Heart right ventricle (tissue), 16 donors: ENCODE data around the gene RASA4B. TPM values are rescaled to one million over a fixed set of nuclear protein-coding genes. Genes with fewer than 3 reads are reported as not detected.
"Not testable (repeated sequence)": the region's sequence is repeated elsewhere in the genome, so short reads cannot be mapped to it uniquely, and the experiment has no call there.

Source experiments
- ATAC-seq, 8 donors: fragments of 200-7000 bp; cut with Tn5 transposase; one replicate each; pipeline ENCODE4 v1.9.1; 2020; ENCODE audit warnings: mild to moderate bottlenecking in 8 of 8, moderate library complexity in 8 of 8, moderate number of reproducible peaks in 1 of 8
- DNase-seq, 2 donors: peaks; one replicate each; pipeline ENCODE4 v3.0.0-alpha.2; 2020
- H3K27ac ChIP-seq, 10 donors: fragments of 200-600 bp; sonication (generic) in 2 of 10; one replicate each; pipeline versions ENCODE4 v1.5.0 to v1.8.0; 2020 to 2022; ENCODE audit warnings: mild to moderate bottlenecking in 3 of 10
- H3K27me3 ChIP-seq, 7 donors: fragments of 200-600 bp; one replicate each; pipeline ENCODE4 v1.8.0; 2021 to 2022; ENCODE audit warnings: mild to moderate bottlenecking in 2 of 7
- H3K36me3 ChIP-seq, 9 donors: fragments of 200-600 bp; sonication (generic) in 1 of 9; one replicate each; pipeline versions ENCODE4 v1.5.0 to v1.8.0; 2020 to 2022; ENCODE audit warnings: mild to moderate bottlenecking in 2 of 9
- H3K4me1 ChIP-seq, 9 donors: fragments of 200-600 bp; sonication (generic) in 1 of 9; one replicate each; pipeline versions ENCODE4 v1.5.0 to v1.8.0; 2020 to 2022; ENCODE audit warnings: mild to moderate bottlenecking in 4 of 9
- H3K4me3 ChIP-seq, 10 donors: fragments of 200-600 bp; sonication (generic) in 2 of 10; one replicate each; pipeline versions ENCODE4 v1.5.0 to v1.8.0; 2020 to 2022; ENCODE audit warnings: mild to moderate bottlenecking in 7 of 10, moderate library complexity in 2 of 10
- H3K9me3 ChIP-seq, 11 donors: fragments of 200-600 bp in 10 of 11; sonication (generic) in 2 of 11; one replicate each; pipeline versions ENCODE4 v1.5.0 to v1.8.0; 2013 to 2022; ENCODE audit warnings: mild to moderate bottlenecking in 2 of 11, control low read depth in 1 of 11, moderate library complexity in 1 of 11
- WGBS, 2 donors: extraction: QIAGEN DNeasy Blood & Tissue Kit; methylation state at CpG; one replicate each; pipeline ENCODE4 v1.1.7; 2013; ENCODE audit warnings: inconsistent platforms in 1 of 2; 5-methylcytosine and 5-hydroxymethylcytosine counted together
- intact Hi-C, 10 donors: fragments of 100-400 bp; cut with DNase I; formaldehyde crosslinking; loops; one replicate each; pipeline versions ENCODE4 v1.11.1 to v1.14.2; 2022
- long read RNA-seq, 3 donors: library from polyadenylated mRNA; unstranded; transcript quantifications; one replicate each; pipeline ENCODE4 v2.0.0, GENCODE V29; 2020 to 2021
- polyA plus RNA-seq, 2 donors: library from polyadenylated mRNA; stranded (reverse); fragments of 200-250 nt; gene quantifications; one replicate each; pipeline ENCODE4 v1.2.3, GENCODE V29; 2013
- total RNA-seq, 10 donors: library from RNA; stranded (reverse); fragmentation: NEBNext Ultra II Directional in 3 of 10; extraction: Animal tissue kit (Norgen Biotek cat#: 25700) in 3 of 10; gene quantifications; one replicate each; pipeline versions ENCODE4 v1.2.1 to v1.2.4, GENCODE V29; 2021 to 2023
- donor health status: Arrhythmogenic right ventricular cardiomyopathy.
- donor health status: ischemic (EF 13 %, LVEDD 7.1; RV severe dilation, severe dysfunction).
- donor health status: healthy with polysubstance abuse.
- donor health status: DM: no; HTN: yes; CAD: no.
- donor health status: DM: no; HTN: no; CAD: no.
- donor health status: ischemic (EF 25% LVEDD 6.9; RV normal size, moderate dysfunction).
- donor health status: ischemic (EF 25% LVEDD 5.7; RV mildly dilated, moderate dysfunction).
- donor health status: healthy.
- donor health status: DM: yes; HTN: yes; CAD: no.
- donor health status: Ischemic cardiomyopathy.
- donor health status: ischemic (EF 35%, LVEDD 5.7; RV mildly dilated, moderate dysfunction).
- donor health status: nonischemic (EF 11% LVEDD 7.7; RV severe dilation, severe dysfunction).
- donor health status: DM: yes; HTN: yes; CAD: no.
- donor health status: PGD.
- donor health status: ischemic (EF 29% LVEDD 5.4; RV normal size, mild dysfunction).
- donor health status: nonischemic (EF 23%, LVEDD 6.1; RV moderate dilation, normal function).

The RASA4B gene
- total RNA-seq (10 to 100 TPM in 2 of 10 donors, 1 to 10 TPM in 8; 1.3 to 23.9 (median 4.2) TPM), polyA plus RNA-seq (1 to 10 TPM; 3.2 to 6.9 TPM)
- long read RNA-seq, donor 1, partial matches to known transcripts: 0 of 3 reads
- long read RNA-seq, donor 1, other reads (novel, unspliced or antisense): 3 of 3 reads
- long read RNA-seq, donor 2, partial matches to known transcripts: 0 of 3 reads
- long read RNA-seq, donor 2, other reads (novel, unspliced or antisense): 3 of 3 reads
- long read RNA-seq, donor 3: 0 reads

DNA sequence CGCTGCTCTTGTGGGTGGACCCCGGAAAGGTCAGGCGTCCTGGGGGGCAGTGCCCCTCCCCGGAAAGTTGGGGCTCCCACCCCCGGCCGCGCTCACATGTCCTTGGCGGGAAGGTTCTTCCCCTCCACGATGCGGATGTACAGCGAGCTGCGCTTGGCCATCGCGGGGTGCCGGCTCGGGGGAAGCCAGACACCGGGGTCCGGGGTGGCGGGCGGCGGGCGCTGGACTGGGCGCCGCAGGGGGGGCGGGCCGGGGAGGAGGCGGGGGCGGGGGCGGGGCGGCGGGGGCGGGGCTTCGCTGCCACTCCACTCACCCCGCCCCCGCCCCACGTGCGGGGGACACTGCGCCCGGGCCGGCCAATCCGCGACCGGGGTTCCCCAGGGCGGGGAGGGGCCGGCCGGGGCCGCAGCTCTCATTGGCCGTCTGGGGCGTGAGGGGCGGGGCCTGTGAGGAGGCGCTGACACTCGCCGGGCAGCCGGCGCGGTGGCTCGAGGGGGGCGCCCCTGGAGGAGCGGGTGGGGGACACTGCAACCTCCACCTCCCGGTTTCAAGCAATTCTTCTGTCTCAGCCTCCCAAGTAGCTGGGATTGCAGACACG lies at the start of gene RASA4B:
TSS of gene RASA4B (minus strand) at position 228 of the 598 bp plus-strand sequence. CDS start at position 161, 67 bp downstream.
- H3K4me1 ChIP-seq, H3K27me3 ChIP-seq, H3K9me3 ChIP-seq, H3K27ac ChIP-seq, intact Hi-C loops, H3K36me3 ChIP-seq: not testable (repeated sequence)
- DNase-seq: peak; percentile 4 to 23
- ATAC-seq: peak; percentile 91 to 97 (median 94)
- WGBS, 2 donors: 0 to 3% methylated on average over 2 to 20 of the region's 61 CpGs
- peak within 1 kb of the TSS in 1 of 10 donors; percentile 32 for H3K4me3 ChIP-seq

DNA sequence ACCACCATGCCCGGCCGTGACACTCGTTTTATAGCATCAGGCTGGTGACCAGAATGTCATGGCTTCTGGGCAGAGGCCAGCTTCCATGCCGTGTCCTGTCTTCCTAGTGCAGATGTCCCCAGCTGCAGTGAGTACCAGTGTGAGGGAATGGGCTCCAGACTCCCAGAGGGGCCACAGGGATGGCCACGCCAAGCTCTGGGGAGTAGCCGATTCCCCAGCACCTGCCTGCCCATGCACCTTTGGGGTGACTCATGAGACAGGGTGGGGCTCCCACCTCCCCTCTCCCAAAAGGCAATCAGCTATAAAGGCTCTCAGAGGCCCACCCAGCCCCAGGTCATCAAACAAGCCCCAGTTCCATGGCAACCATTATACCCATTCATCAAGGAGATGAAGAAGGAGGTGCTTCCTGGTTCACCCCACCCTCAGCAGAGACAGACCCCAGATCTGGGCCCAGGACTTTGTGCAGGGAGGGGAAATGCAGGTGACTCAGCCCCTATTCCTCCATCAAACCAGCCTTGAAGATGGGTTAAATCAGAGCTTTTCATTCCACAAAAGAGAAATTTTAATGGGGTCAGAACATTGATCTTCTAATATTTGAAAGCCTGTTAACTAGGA lies 33.3 kb upstream of the RASA4B start, which contains the start of gene SPDYE2:
TSS of gene SPDYE2 (plus strand) at position 419 of the 615 bp plus-strand sequence. CDS start 2,030 bp downstream, outside the sequence.
- peak in 6 of 8 donors; percentile 11 to 76 (median 47) for ATAC-seq
- H3K9me3 ChIP-seq, H3K27me3 ChIP-seq, H3K4me1 ChIP-seq, H3K36me3 ChIP-seq, intact Hi-C loops, H3K4me3 ChIP-seq, H3K27ac ChIP-seq, DNase-seq: not testable (repeated sequence)
- WGBS, 2 donors: no CpG with 5 or more reads among the region's 6 CpGs

DNA sequence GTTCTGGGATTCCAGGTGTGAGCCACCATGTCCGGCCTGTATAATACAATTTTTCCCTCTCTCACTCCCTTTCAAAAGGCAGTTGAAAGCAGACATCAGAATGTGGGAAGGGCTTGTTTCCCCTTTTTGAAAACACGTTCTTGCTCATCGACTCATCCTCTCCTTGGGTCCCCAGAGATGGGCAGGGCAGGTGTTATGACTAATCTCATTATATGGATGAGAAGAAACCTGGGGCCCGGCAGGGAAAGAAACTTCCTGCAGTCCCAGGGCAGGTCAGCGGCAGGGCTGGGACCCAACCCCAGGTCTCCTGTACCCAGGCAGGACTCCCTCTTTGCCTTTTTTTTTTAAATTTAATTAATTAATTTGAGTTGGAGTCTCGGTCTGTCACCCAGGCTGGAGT lies 28.8 kb upstream of the RASA4B start:
- DNase-seq, intact Hi-C loops, H3K4me3 ChIP-seq, H3K27ac ChIP-seq, H3K4me1 ChIP-seq, H3K9me3 ChIP-seq, ATAC-seq, H3K27me3 ChIP-seq, H3K36me3 ChIP-seq: not testable (repeated sequence)
- WGBS, 2 donors: 91 to 100% methylated on average over 1 to 2 of the region's 6 CpGs

- H3K36me3 ChIP-seq, H3K4me1 ChIP-seq, H3K27me3 ChIP-seq, H3K27ac ChIP-seq, H3K4me3 ChIP-seq, H3K9me3 ChIP-seq, intact Hi-C loops, DNase-seq, ATAC-seq: not testable (repeated sequence)
- 95 to 100% methylated on average over 5 to 8 of the region's 12 CpGs for WGBS, 2 donors
Measured at GRCh38 chr7:102545288-102545687, 27.7 kb upstream of the RASA4B start.

- H3K27me3 ChIP-seq, DNase-seq, H3K36me3 ChIP-seq, H3K27ac ChIP-seq, H3K9me3 ChIP-seq, H3K4me3 ChIP-seq, H3K4me1 ChIP-seq, intact Hi-C loops: not testable (repeated sequence)
- WGBS, 2 donors: no CpG with 5 or more reads among the region's 1 CpG
- ATAC-seq: peak in 3 of 8 donors; percentile 6 to 31 (median 18)
Measured at GRCh38 chr7:102544372-102544771, 26.8 kb upstream of the RASA4B start.

DNA sequence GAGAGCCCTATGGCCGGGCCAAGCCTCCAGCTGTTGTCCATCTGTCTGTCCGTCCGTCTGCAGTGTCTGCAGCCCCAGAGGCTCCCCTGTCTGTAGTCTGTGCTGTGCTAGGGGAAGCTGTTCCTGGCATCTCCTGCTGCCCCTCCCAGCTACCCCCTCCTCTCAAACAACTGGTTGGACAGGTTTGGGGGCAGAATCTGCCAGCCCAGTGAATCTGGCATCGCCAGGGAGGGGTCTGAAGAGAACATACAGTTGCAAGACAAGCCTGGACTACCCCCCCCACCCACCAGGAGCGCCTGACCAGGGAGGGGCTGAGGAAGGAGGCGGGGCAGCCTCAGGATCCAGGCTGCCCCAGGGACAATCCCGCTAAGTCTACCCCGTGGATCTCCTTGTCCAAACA lies 26.0 kb upstream of the RASA4B start, which contains the start of gene UPK3BL2:
TSS of gene UPK3BL2 (minus strand) at position 101 of the 400 bp plus-strand sequence. CDS start at position 41, 60 bp downstream.
- H3K4me1 ChIP-seq, H3K36me3 ChIP-seq, H3K27me3 ChIP-seq, H3K9me3 ChIP-seq, DNase-seq, intact Hi-C loops, H3K27ac ChIP-seq, H3K4me3 ChIP-seq: not testable (repeated sequence)
- no CpG with 5 or more reads among the region's 8 CpGs for WGBS, 2 donors
- peak in 4 of 8 donors; percentile 11 to 43 (median 15) for ATAC-seq

- intact Hi-C loops, H3K27ac ChIP-seq, DNase-seq, H3K9me3 ChIP-seq, H3K36me3 ChIP-seq, H3K4me1 ChIP-seq, H3K4me3 ChIP-seq, H3K27me3 ChIP-seq, ATAC-seq: not testable (repeated sequence)
- WGBS, 2 donors: 92 to 95% methylated on average over 7 of the region's 11 CpGs
Measured at GRCh38 chr7:102542771-102543170, 25.2 kb upstream of the RASA4B start.

DNA sequence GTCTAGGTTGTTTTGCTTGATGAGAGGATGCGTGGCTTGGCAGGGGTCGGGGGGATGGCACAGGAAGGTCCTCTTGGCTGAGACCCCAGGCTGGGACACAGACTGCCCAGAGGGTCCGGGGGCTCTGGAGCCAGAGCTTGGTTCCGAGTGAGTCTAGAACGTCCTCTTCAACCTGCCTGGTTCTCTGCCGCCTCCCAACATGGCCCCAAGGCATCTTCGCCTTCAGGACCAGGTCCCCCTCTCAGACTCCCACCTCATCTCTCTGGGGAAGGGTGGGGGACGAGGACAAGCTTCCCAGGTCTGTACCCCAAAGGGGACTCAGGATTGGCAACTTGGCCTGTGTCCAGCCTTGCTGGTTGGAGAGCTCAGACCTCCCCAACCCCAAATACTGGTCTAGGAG lies 24.5 kb upstream of the RASA4B start:
- H3K27ac ChIP-seq, H3K9me3 ChIP-seq, DNase-seq, ATAC-seq, H3K4me3 ChIP-seq, H3K4me1 ChIP-seq, H3K27me3 ChIP-seq, intact Hi-C loops, H3K36me3 ChIP-seq: not testable (repeated sequence)
- WGBS, 2 donors: 100% methylated on average over 4 of the region's 8 CpGs

DNA sequence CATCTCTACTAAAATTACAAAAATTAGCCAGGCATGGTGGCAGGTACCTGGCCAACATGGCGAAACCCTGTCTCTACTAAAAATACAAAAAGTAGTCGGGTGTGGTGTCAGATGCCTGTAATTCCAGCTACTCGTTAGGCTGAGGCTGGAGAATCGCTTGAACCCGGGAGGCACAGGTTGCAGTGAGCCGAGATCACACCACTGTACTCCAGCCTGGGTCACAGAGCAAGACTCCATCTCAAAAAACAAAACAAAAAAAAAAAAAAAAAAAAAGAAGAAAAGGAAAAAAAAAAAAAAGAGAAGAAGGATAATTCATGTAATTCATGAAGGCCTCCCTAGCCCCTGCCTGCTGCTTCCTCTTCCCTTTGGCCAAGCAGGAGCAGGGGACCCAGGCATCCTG lies 23.0 kb upstream of the RASA4B start:
- 90 to 91% methylated on average over 4 of the region's 6 CpGs for WGBS, 2 donors
- H3K4me1 ChIP-seq, H3K27me3 ChIP-seq, intact Hi-C loops, ATAC-seq, H3K36me3 ChIP-seq, H3K9me3 ChIP-seq, DNase-seq, H3K4me3 ChIP-seq, H3K27ac ChIP-seq: not testable (repeated sequence)

GRCh38 chr7:102535062-102535615 lies 17.6 kb upstream of the RASA4B start:
- H3K4me3 ChIP-seq, H3K36me3 ChIP-seq, H3K4me1 ChIP-seq, H3K27me3 ChIP-seq, H3K9me3 ChIP-seq, ATAC-seq, intact Hi-C loops, H3K27ac ChIP-seq: not testable (repeated sequence)
- WGBS, 2 donors: 40 to 69% methylated on average over 2 to 4 of the region's 8 CpGs
- peak in 1 of 2 donors; percentile 5 for DNase-seq

DNA sequence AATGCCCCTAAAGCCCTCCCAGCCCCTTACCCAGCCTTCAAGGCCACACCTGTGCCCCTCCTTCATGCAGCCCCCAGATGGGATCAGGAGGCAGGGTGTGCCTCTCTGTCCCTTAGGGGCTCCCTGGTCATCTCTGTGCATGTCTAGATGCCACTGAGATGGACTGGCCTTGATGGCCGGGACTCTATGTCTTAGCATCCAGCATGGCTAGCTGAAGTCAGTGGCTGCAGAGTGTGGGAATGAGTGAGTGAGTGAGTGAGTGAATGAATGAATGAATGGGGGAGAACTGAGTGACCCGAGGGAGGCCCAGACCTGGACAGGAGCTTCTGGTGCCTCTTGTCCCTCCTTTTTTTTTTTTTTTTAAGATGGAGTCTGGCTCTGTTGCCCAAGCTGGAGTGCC lies 14.6 kb upstream of the RASA4B start:
- H3K36me3 ChIP-seq, DNase-seq, intact Hi-C loops, H3K27ac ChIP-seq, H3K9me3 ChIP-seq, H3K4me3 ChIP-seq, H3K27me3 ChIP-seq, H3K4me1 ChIP-seq: not testable (repeated sequence)
- WGBS, 2 donors: 91 to 93% methylated on average over 2 of the region's 2 CpGs
- ATAC-seq: peak in 1 of 8 donors; percentile 19
